ENCODE measurements around the gene CACNA1G. TPM values are rescaled to one million over a fixed set of nuclear protein-coding genes. Genes with fewer than 3 reads are reported as not detected.

CACNA1G gene
- total and polyA plus RNA-seq, 2 donors (not counting 3 experiments of a cell fraction or from before 2014, with no cell fraction given): not detected

- Histone ChIP-seq H3K4me3 (replicated peaks in 1 of 3; ENCODE audit: insufficient read depth in 1 of 3, low read depth in 1 of 3, low read length in 3 of 3) (no peak overlapping the region), H2AFZ (ENCODE audit: low read depth, low read length) (no peak overlapping the region), H3K9ac (replicated peaks; ENCODE audit: extremely low read depth, insufficient read depth, low read length) (no peak overlapping the region), H3K36me3 (ENCODE audit: control insufficient read depth in 2 of 2, extremely low read depth in 1 of 2, insufficient read depth in 2 of 2, low read length in 2 of 2) (no peaks in the 10 kb centered on the region), H3K4me2 (ENCODE audit: insufficient read depth, low read length) (no peak overlapping the region), H3K9me1 (replicated peaks; ENCODE audit: control insufficient read depth, extremely low read depth, insufficient read depth, low read length) (no peaks in the 10 kb centered on the region), H3K9me3 (replicated peaks; ENCODE audit: control insufficient read depth, insufficient read depth, low read length) (no peaks in the 10 kb centered on the region), H3K27ac (ENCODE audit: insufficient read depth, low read depth, low read length) (no peak overlapping the region), H3K79me2 (ENCODE audit: control insufficient read depth, insufficient read depth, low read length) (no peaks in the 10 kb centered on the region), H3K27me3 (ENCODE audit: control insufficient read depth in 2 of 2, insufficient read depth in 2 of 2, low read length in 2 of 2) (no peaks in the 10 kb centered on the region), H3K4me1 (ENCODE audit: control insufficient read depth, extremely low read depth, insufficient read depth, low read length) (peaks cover 14% of the 10 kb centered on the region), H4K20me1 (replicated peaks; ENCODE audit: control insufficient read depth, extremely low read depth, insufficient read depth, low read length) (no peaks in the 10 kb centered on the region)
- TF ChIP-seq JUN (IDR thresholded peaks at IDR 0.05; ENCODE audit: borderline replicate concordance, insufficient read depth, insufficient read length, low read depth): no peak
- no peak for TF ChIP-seq POLR2A (IDR thresholded peaks at IDR 0.05; ENCODE audit: low read depth, low read length)
- no peak for TF ChIP-seq MAX (IDR thresholded peaks at IDR 0.05; ENCODE audit: insufficient read depth, insufficient read length)
- TF ChIP-seq FOS (IDR thresholded peaks at IDR 0.05; ENCODE audit: borderline replicate concordance, insufficient read depth, low read length): no peak
- no peak for TF ChIP-seq GATA2 (IDR thresholded peaks at IDR 0.05; ENCODE audit: insufficient read depth, insufficient read length, low read depth, low read length)
- TF ChIP-seq POLR2AphosphoS5 (IDR thresholded peaks at IDR 0.05; ENCODE audit: insufficient read depth, low read depth, low read length): no peak
- TF ChIP-seq MYC (IDR thresholded peaks at IDR 0.05; ENCODE audit: low read depth, low read length): no peak
- no peak for TF ChIP-seq CTCF (IDR thresholded peaks at IDR 0.05; ENCODE audit: extremely low read depth in 1 of 2, insufficient read depth in 1 of 2, low read depth in 1 of 2, low read length in 2 of 2)
- no peak for TF ChIP-seq EZH2 (IDR thresholded peaks at IDR 0.05; ENCODE audit: borderline replicate concordance, low read depth, low read length, severe bottlenecking)
- dilution Hi-C loops (cut with MboI; ENCODE audit: extremely low pct_ligation_motif_present, low sequenced_read_pairs) (no loop called here), intact Hi-C loops (cut with micrococcal nuclease) (no loop called here)
- no peak for FAIRE-seq
- POLR2A ChIA-PET: no interaction called here
- no TSS peak for BruUV-seq (replicated peaks)
- DNase-seq (ENCODE audit: low read depth, low spot score): no peak
- CTCF ChIA-PET: interaction anchor here (2.1 to 2.7 kb wide), 2 partner anchors 11 to 41 kb away, joined by 9 read pairs; no protein-coding TSS in a partner anchor
These were observed 111.6 kb downstream of the CACNA1G start for GRCh38 chr17:50672071-50672470.

All from endothelial cell of umbilical vein (primary cell).